HTR-8/SVneo (cell line): ENCODE results near the gene NFXL1.

Source experiments
- DNase-seq: peaks from one replicate; pipeline ENCODE4 v3.0.0; 2011; ENCODE audit warnings: low spot score, mixed read lengths; ENCODE audit not compliant: insufficient read length
- FAIRE-seq: peaks from 2 replicates; lab custom pipeline; 2011; peaks lifted over from hg19 to GRCh38; lab: Jason Lieb, UNC

The NFXL1 gene

DNA sequence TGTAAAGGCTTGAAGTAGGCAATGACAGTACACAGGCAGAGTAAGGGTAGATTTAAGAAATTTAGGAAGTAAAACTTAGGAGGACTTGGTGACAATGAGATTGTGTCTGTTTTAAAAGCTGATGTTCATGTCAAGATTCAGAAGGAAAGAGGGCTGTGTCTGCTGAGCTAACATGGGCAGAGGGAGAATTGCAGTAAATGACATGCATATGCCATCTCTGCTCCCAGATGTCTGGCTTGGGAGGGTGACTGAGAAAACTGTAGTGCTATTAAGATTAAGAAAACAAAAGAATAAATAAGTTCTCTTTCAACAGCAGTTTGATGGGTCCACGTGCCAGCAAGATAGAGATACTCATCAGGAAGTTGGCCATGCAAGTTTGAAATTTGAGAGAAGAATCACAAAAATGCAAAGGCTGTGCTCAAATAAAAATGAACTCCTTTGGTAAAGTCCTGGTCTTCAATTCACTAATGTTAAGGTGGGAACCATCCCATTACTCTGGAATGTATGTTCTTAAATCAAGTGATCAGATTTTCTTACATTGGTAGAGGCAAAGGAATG is 7.2 kb downstream of the NFXL1 start:
- no peak for FAIRE-seq

DNA sequence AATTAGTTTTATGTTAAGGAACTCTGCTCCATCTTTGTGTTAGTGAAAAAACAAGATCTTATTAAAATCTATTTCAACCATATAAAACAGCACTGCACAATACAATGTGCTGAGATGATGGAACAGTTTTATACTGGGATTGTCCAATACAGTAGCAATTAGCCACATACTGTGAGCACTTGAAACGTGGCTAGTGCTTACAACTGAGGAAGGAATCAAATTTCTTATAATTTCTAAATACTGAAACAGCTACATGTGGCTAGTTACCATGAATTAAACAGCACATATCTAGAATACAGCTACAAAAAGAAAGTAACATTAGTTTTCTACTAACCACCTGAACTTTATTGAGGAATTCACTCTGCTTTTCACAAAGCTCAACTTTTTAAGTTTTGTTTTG is 14.7 kb downstream of the NFXL1 start:
- no peak for FAIRE-seq
- no peak for DNase-seq

More for the DNA sequence above, 7.2 kb downstream of the NFXL1 start:
- no peak for DNase-seq

DNA sequence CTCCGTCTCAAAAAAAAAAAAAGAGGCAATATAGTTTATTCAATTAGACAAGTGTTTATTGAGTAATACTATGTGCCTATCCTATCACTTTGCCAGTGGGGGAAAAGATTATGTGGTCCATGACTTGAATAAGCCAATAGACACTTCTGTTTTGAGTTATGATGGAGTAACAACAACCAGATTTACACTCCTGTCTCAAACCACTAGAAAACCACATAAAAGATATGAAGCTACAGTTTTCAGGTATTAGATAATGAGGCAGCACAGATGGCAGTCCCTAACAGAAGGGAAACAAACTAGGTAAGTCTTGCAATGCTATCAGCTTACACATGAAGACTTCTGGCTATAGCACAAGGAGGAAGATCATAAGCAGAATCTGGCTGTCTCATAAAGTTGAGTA is 22.5 kb downstream of the NFXL1 start:
- no peak for FAIRE-seq

DNA sequence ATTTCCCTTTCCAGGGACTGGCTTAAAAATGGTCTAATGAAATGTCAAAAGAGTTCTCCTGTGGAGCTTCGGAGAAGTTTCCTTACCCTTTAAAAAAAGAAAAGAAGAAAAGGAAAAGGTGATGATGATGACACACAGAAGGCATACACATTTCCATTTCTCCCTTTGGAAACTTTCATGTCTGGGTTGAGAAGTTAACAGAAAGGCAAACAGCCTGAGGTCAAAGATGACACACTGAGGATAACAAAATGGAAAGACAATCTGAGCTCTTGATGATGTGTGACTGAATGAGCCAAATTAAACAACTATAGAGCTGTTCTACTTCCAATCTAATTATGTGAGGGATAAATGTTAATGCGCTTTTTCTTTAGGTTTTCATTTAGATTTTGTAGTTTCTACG is 32.2 kb downstream of the NFXL1 start:
- DNase-seq, result no peak
- no peak for FAIRE-seq

More for the DNA sequence above, 22.5 kb downstream of the NFXL1 start:
- no peak for DNase-seq

DNA sequence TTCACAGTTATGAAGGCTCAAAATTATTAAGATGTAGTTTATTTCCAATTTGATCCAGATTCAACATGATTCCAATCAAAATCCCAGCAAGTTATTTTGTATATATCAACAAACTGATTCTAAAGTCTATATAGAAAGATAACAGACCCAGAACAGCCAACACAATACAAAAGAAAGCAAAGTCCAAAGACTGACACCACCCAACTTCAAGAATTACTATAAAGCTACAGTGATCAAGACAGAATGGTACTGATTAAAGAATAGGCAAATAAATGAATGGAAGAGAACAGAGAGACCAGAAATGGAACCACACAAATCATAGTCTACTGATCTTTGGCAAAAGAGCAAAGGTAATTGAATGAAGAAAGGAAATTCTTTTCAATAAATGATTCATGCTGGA is 34.9 kb downstream of the NFXL1 start:
- DNase-seq, result no peak
- no peak for FAIRE-seq

DNA sequence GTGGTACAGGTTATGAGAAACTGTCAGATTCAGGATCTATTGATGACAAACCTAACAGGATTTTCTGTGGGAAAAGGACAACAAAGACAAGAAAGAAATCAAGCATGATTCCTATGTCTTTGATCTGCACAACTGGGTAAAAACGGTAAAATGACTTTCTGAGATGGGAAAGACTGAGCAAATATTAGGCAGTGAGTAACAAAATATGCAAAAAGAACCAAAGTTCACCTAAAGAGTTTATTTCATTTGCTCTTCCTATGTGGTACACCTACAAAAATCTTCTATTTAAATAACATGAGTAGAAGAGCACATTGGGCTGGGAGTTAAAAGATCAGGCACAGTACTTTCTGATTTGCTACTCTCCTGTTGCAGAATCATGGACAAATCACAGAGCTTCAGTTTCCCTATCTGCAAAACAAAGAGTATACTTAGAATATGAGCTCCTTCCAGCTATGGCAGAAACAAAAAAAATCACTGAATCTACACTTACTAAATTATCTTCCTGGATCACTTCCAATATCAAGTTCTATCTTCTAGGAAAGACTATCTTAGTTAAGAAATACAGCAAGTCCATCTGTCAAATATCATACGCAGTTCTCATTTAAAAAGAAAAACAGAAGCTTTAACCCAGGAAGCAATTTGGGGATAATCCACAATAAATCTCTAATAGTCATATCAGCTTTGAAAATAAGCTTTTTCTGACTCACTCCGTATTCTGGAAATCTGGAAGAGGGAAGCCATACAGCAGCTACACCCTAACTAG is 37.4 kb downstream of the NFXL1 start:
- FAIRE-seq, result no peak
- DNase-seq, result no peak

DNA sequence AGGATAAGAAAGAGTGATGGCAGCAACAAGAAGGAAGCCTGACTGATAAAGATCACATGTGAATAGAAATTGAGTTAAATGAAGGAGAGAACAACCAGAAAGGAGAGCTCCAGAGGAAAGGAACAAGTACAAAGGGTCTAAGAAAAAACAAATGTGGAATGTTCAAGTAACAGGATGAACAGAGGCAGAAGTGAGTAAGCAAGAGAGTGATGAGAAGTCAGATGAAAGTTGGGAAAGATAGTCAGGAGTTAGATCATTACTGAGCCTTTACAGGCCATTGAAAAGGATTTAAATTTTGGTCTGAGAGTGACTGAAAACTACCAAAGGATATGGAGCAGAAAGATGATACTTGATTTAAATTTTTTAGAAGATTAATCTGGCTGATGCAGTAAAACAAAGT is 38.1 kb downstream of the NFXL1 start:
- no peak for DNase-seq
- no peak for FAIRE-seq

DNA sequence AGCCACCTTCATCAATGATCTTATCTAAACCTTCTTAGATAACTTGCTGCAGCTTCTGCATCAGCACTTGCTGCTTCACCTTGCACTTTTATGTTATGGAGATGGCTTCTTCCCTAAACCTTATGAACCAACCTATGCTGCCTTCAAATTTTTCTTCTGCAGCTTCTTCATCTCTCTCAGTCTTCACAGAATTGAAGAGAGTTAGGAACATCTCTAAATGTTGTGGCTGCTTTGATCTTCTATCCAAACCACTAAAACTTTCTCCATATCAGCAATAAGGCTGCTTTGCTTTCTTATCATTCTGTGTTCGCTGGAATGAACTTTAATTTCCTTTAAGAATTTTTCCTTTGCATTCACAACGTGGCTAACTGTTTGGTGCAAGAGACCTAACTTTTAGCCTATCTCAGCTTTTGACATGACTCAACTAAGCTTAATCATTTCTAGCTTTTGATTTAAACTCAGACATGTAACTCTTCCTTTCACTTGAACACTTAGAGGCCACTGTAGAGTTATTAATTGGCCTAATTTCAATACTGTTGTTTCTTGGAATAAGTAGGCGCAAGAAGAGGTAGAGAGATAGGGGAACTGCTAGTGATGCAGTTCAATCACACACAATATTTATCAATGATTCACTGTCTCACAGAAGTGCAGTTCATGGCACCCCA is 40.4 kb downstream of the NFXL1 start:
- FAIRE-seq (no peak), DNase-seq (no peak)

DNA sequence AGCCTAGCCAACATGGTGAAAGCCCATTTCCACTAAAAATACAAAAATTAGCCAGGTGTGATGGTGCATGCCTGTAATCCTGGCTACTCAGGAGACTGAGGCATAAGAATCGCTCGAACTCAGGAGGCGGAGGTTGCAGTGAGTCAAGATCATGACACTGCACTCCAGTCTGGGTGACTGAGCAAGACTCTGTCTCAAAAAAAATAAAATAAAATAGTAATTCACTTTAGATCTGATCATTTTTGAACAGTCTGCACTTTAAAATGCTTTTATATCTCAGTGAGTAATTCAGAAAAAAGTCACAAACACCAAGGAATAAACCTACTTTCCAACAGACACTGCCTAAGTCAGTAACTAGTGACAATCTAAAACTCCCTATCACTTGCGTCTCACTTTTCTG is 50.9 kb downstream of the NFXL1 start:
- DNase-seq (no peak), FAIRE-seq (no peak)

DNA sequence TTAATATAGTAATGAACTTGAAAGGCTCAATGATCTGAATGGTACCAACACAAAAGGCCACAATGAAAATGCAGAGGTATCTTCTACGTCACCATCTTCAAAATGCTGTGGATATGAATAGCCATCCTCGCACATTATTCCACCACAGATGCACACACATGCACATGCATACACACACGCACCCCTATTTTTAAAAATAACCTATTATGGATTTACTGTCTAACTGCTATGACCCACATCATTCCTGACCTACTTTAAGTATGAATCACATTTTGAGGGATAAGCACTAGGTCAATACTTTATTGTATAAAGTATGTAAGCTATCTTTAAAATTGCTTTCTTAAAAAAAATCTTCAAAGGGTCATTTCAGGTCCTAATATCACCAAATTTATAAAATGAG is 52.1 kb downstream of the NFXL1 start:
- DNase-seq (no peak), FAIRE-seq (no peak)

DNA sequence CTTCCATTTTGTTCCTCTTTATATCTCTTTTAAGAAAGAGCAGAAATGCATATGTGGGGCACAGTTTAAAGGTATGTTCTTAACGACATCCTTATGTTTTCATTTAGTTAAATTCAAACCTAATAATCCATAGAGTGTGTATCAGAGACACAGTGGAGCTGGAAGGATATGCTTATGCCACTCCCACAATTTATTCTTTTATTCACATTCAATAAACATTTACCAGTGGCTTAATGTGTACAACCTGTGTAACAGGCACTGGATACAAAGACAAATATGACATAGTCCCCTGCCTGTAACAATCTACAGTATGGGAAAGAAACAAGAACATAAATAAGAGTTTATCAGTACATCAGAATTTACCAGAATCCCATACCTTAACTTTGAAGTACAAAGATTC is 54.1 kb downstream of the NFXL1 start:
- DNase-seq, result no peak
- no peak for FAIRE-seq

DNA sequence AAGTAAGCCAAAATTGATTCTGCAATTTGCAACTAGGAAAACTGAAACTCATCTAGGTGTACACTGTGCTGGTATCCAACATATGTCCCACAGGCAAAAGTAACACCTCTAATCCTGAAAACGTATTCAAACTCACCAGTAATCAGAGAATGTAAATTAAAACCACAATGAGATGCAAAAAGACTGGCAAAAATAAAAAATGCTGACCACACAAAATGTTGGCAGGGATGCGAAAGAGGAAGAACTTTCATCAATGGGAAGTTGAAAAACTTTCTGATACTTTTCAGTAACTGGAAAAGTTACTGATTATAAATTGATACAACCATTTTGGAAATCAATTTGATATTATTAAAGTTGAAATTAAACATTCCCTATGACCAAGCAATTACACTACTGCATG is 56.4 kb downstream of the NFXL1 start:
- DNase-seq (no peak), FAIRE-seq (no peak)

DNA sequence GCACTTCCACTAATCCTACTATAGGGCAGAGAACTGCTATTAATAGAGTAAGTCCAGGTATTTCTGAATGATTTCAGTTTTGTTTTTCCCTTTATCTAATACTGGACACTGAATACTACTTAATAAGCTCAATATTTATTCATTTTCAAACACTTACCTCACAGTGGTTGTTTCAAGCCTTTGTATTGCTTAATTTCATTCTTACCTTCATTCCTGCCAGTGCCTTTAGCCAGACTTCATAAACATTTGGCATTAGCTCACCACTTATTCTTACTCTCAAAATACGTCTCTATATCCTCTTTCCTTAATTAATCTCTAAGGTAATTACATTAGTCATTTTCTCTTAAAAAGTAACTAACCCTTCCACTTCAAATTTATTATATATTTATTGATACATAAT is 57.7 kb downstream of the NFXL1 start:
- FAIRE-seq, result no peak

DNA sequence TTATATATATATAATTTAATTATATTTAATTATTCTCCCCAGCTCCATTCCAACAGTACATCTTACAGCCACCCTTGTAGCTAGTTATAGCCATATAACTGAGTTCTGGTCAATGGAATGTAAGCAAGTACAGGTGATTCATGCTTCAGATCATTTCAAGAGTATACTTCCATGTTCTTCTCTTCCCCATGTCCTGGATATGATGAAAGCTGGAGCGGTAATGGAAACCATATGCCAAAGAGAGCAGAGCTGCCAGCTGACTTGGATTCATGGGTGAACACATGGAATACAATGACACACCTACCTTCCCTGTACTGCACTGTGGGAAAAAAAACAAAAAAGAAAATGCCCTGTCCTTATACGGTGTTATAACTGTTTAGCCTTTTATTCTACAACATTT is 59.0 kb downstream of the NFXL1 start:
- DNase-seq, result no peak
- FAIRE-seq, result no peak

More for the DNA sequence above, 57.7 kb downstream of the NFXL1 start:
- no peak for DNase-seq

DNA sequence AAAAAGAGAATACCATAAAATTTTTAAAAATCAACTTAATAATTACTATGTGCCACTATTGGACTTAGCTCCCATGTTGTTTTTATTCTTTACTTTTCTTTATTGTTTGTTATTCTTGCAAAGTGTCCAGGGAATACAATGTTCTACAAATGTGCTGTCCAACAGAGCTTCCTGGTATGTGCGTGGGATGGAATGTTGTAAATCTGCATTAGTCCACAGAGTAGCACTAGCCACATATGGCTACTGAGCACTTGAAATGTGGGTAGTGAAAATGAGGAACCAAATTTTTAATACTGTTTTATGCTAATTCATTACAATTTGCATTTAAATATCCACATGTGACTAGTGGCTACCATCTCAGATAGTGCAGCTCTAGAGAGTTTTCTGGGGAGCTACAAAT is 62.2 kb downstream of the NFXL1 start:
- FAIRE-seq (no peak), DNase-seq (no peak)

DNA sequence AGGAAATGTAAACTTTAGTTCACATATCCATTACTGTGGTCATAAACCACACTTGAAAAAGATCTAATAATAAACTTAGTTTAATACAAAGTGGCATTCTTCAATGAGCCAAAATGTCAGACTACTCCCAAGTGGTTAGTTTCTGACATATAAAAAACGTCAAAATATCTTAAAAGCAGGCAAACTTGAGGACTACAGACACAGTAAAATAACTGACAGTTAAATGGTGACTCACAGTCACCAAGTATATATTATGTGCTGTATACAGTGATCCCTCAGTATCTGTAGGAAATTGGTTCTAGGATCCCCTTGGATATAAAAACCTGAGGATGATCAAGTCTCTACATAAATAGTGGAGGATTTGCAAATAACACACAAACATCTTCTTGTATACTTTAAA is 64.9 kb downstream of the NFXL1 start:
- DNase-seq, result no peak
- no peak for FAIRE-seq

DNA sequence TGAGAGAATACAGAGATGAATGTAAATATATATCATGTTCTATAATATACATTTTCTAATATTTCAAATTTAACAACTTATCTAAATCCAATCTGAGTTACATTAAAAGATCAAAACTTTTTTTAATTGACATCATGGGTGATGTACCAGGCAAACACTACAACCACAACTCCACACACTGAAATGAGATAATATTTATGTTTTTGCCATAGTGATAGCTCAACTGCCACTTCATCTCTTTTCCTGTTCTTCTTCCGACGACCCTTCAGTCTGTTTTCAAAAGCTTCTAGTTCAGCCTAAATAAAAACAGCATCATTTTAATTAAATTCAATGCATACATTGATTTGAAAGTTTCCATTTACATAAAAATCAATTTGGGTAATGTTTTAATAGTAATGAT is 66.3 kb downstream of the NFXL1 start:
- DNase-seq (no peak), FAIRE-seq (no peak)

DNA sequence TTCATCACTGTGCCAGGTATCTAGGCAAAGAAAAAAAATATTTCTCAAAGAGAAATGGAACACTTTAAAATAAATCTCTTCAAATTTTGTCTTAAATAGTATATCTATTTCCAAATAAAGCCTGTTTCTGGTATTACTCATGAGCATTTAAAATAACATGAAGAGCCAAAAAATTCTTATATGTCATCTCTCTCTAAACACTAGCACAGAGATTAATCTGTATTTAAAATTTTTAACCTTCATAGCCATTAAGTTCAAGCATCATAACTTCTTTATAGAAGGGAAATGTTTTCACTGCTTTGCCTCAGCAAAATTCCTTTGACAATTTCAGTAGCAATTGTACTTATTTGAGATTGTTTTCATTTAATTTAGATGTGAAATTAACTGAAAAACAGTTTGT is 71.4 kb downstream of the NFXL1 start:
- no peak for FAIRE-seq
- no peak for DNase-seq

DNA sequence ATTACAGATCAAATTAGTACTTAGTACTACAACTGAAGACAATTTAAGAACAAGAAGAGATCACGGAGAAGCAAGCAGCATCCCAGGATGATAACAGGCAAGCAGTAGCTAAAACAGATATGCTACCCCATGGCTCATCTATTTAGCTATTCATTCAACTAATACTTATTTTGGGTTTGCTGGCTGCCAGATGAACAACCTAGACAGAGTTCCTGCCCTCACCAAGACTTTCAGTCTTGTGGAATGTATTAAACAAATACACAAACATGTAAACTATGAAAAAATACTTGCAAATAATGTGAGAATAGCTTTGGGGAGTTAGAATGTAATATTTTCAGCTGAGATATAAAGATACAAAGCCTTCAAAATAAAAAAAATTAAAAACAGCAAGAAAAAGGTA is 74.1 kb downstream of the NFXL1 start:
- no peak for DNase-seq
- FAIRE-seq, result no peak

DNA sequence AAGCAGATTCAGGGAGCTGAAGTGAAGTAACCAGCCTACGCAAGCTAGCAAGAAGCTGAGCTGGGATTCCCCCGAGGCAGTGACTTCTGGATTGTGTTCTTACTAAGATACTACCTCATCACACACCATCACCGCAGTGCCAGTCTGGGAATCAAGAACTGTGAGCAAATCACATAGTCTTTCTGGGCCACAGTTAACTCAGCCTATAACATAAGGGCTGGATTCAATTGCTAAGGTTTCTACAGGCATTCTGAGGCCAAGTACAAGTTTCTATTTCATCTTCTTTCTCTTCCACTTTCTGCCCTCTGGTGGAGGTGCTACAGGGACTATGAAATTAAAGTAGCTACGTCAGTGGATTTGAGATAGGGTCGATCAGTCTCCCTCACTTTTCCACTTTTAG is 75.1 kb downstream of the NFXL1 start:
- DNase-seq (no peak), FAIRE-seq (no peak)

DNA sequence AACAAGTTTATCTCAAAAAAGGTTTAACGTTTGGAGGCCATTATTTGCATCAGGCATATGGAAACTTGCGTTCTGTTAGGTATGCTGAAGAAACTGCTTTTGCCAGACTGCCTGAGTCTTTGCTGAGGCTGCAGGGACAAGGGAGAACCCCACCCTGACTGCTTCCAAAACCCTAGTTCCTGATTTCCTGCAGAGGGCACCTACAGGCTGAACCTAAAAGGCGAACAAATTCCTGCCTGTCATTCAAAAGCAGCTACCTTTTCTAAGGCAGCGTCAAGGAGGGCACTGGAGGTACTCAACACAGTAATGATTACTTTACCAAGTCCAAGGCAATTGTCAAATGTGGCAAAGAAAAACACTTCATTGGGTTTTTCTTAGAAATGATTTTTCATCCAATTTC is 75.9 kb downstream of the NFXL1 start:
- no peak for FAIRE-seq
- no peak for DNase-seq

DNA sequence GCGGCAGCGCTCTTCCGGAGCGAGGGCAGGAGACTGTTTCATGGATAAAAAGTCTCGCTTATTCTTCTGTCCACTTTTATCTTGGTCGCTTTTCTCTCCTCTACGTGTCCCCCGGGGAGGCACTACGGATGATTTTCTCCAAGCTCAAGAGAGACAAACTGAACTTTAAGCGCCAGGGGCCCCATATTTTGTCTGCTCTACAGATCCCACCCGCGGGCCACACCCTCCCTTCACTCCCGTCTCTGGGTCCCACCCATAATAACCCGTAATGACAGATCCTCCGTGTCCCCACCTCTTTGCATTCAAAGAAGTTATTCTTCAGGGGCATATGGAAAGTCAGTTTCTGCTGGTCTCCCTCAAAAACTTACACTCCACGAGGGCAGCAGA is 76.5 kb downstream of the NFXL1 start, which contains the start of gene CORIN:
Gene CORIN, minus strand, starts transcription at position 160 of the 387 bp plus-strand sequence. Its CDS starts 118 bp downstream, at position 42.
- DNase-seq (no peak), FAIRE-seq (no peak)
